Suprapubic skin (tissue), 4 donors: Measurements from ENCODE around the gene WDR33.

ENCODE experiments used
- CTCF ChIP-seq, 2 donors: fragments of 200-600 bp in 1 of 2; fragments of 450-650 bp in 1 of 2; sonication (generic) in 1 of 2; IDR thresholded peaks; one replicate each; pipeline ENCODE4 v1.5.1; 2016 to 2019; ENCODE audit warnings: antibody characterized with exemption in 2 of 2, mild to moderate bottlenecking in 1 of 2, moderate library complexity in 1 of 2
- POLR2A ChIP-seq, 2 donors: fragments of 450-650 bp; IDR thresholded peaks; one replicate each; pipeline ENCODE4 v1.6.1; 2017; ENCODE audit warnings: antibody characterized with exemption in 2 of 2, mild to moderate bottlenecking in 2 of 2, moderate library complexity in 2 of 2
- POLR2AphosphoS5 ChIP-seq, 3 donors: sonication (generic); formaldehyde crosslinking; IDR thresholded peaks; one replicate each; pipeline ENCODE4 v1.6.1; 2017; ENCODE audit warnings: antibody characterized with exemption in 3 of 3

DNA sequence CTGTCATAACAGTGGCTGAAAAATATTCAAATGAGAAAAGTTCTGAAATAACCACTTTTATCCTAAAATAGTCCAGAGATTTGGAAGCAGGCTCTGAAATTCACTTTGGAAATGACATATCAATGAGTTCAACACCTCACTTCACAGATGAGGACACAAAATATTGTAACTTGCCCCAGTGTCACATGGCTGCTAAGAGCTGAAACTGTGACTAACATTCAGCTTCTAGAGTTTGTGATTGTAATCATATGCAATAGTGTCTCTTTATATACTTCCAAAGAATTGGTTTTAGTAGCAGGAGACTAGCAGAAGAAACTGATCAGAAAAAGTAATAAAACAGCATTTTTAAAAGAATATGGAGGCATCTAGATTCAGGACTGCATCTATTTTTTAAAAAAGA, 57.6 kb downstream of the WDR33 start:
- TF ChIP-seq POLR2AphosphoS5 (IDR thresholded peaks at IDR 0.05) (no peak), CTCF (IDR thresholded peaks at IDR 0.05) (no peak), POLR2A (IDR thresholded peaks at IDR 0.05) (no peak)
